IMR-90 (cell line): Measurements from ENCODE around the gene CDKN2D. TPM values are rescaled to one million over a fixed set of nuclear protein-coding genes. Genes with fewer than 3 reads are reported as not detected.

ENCODE experiments used
- ATAC-seq: fragments of 200-7000 bp; cut with Tn5 transposase; 2 replicates; pipeline ENCODE4 v1.9.1; 2020; ENCODE audit warnings: low read depth, mild to moderate bottlenecking, moderate library complexity
- BruUV-seq: library from RNA; stranded (reverse); fragments of 400-500 nt; replicated peaks from 2 replicates; lab custom pipeline; 2021; lab: Mats Ljungman, UMichigan
- CTCF ChIA-PET: fragments of 300-600 bp; formaldehyde crosslinking; extraction: SDS; loops from one replicate; lab custom pipeline; 2021; ENCODE audit warnings: antibody characterized with exemption; lab: Yijun Ruan, JAX
- POLR2A ChIA-PET: fragments of 300-600 bp; sonication (Branson Sonifier 250); formaldehyde crosslinking; loops from one replicate; lab custom pipeline; 2022; ENCODE audit warnings: antibody characterized with exemption; ENCODE audit not compliant: unreplicated experiment; lab: Charles Lee
- DNase-seq: peaks from one replicate; pipeline ENCODE4 v3.0.0; 2013
- H2AFZ ChIP-seq: replicated peaks from 2 replicates; pipeline ENCODE3; 2013; ENCODE audit warnings: low read length, mild to moderate bottlenecking; ENCODE audit not compliant: poor library complexity
- H2AK5ac ChIP-seq: 2 replicates; pipeline ENCODE4 v1.6.1; 2013; ENCODE audit warnings: low read depth, low read length, inconsistent platforms
- H2AK9ac ChIP-seq: replicated peaks from 2 replicates; pipeline ENCODE3; 2013; ENCODE audit warnings: mild to moderate bottlenecking, low read depth, low read length, moderate library complexity; ENCODE audit not compliant: poor library complexity
- H2BK120ac ChIP-seq: 2 replicates; pipeline ENCODE4 v1.6.1; 2013; ENCODE audit warnings: low read depth, low read length, inconsistent platforms
- H2BK15ac ChIP-seq: 3 replicates; pipeline ENCODE4 v1.6.1; 2013; ENCODE audit warnings: low read depth, low read length, inconsistent platforms
- H2BK20ac ChIP-seq: 2 replicates; pipeline ENCODE4 v1.6.1; 2013; ENCODE audit warnings: low read depth, mild to moderate bottlenecking, inconsistent platforms, low read length, moderate library complexity
- H2BK5ac ChIP-seq: 2 replicates; pipeline ENCODE4 v1.6.1; 2013; ENCODE audit warnings: mild to moderate bottlenecking, low read depth, low read length, inconsistent platforms; ENCODE audit not compliant: poor library complexity, severe bottlenecking
- H3K14ac ChIP-seq: replicated peaks from 2 replicates; pipeline ENCODE4 v1.6.1; 2013; ENCODE audit warnings: low read depth, low read length, inconsistent platforms
- H3K18ac ChIP-seq: 2 replicates; pipeline ENCODE4 v1.6.1; 2013; ENCODE audit warnings: low read depth, low read length, control low read depth
- H3K23ac ChIP-seq: 2 replicates; pipeline ENCODE4 v1.6.1; 2013; ENCODE audit warnings: low read depth, low read length, inconsistent platforms
- H3K27ac ChIP-seq: 2 replicates; pipeline ENCODE4 v1.5.1; 2013; ENCODE audit warnings: mild to moderate bottlenecking, control low read depth, low read length; ENCODE audit not compliant: insufficient read depth
- H3K27me3 ChIP-seq: 2 replicates; pipeline ENCODE4 v1.6.1; 2013; ENCODE audit warnings: low read length; ENCODE audit not compliant: control insufficient read depth, insufficient read depth
- H3K36me3 ChIP-seq: 2 replicates; pipeline ENCODE4 v1.6.1; 2013; ENCODE audit warnings: low read length, mixed read lengths; ENCODE audit not compliant: control insufficient read depth, insufficient read depth
- H3K4ac ChIP-seq: 2 replicates; pipeline ENCODE4 v1.6.1; 2013; ENCODE audit warnings: low read depth, low read length, inconsistent platforms
- H3K4me1 ChIP-seq: 2 replicates; pipeline ENCODE4 v1.6.1; 2013; ENCODE audit warnings: low read length, mixed read lengths; ENCODE audit not compliant: control insufficient read depth, insufficient read depth
- H3K4me2 ChIP-seq: 2 replicates; pipeline ENCODE4 v1.6.1; 2013; ENCODE audit warnings: low read depth, mild to moderate bottlenecking, control low read depth, low read length, moderate library complexity
- H3K4me3 ChIP-seq: 2 replicates; pipeline ENCODE4 v1.5.1; 2013; ENCODE audit warnings: low read depth, mild to moderate bottlenecking, control low read depth, low read length, moderate library complexity; ENCODE audit not compliant: insufficient read depth
- H3K56ac ChIP-seq: 2 replicates; pipeline ENCODE4 v1.6.1; 2013; ENCODE audit warnings: low read length, inconsistent platforms; ENCODE audit not compliant: insufficient read depth; ENCODE audit errors: extremely low read depth
- H3K79me1 ChIP-seq, 2 experiments: 2 replicates each; pipeline ENCODE4 v1.6.1; 2013; ENCODE audit warnings: low read length in 2 of 2, inconsistent platforms in 1 of 2, low read depth in 1 of 2
- H3K9ac ChIP-seq: 2 replicates; pipeline ENCODE4 v1.6.1; 2013; ENCODE audit warnings: low read depth, low read length, control low read depth
- H3K9me1 ChIP-seq: 2 replicates; pipeline ENCODE4 v1.6.1; 2013; ENCODE audit warnings: low read length, inconsistent platforms; ENCODE audit not compliant: insufficient read depth
- H3K9me3 ChIP-seq: 2 replicates; pipeline ENCODE4 v1.6.1; 2013; ENCODE audit warnings: low read length; ENCODE audit not compliant: control insufficient read depth, insufficient read depth
- H4K20me1 ChIP-seq: 2 replicates; pipeline ENCODE4 v1.6.1; 2013; ENCODE audit warnings: low read length, inconsistent platforms; ENCODE audit not compliant: insufficient read depth
- H4K5ac ChIP-seq: 2 replicates; pipeline ENCODE4 v1.6.1; 2013; ENCODE audit warnings: mild to moderate bottlenecking, low read depth, low read length, control low read depth
- H4K8ac ChIP-seq, 2 experiments: 2 replicates each; pipeline ENCODE4 v1.6.1; 2013; ENCODE audit warnings: low read depth in 2 of 2, low read length in 2 of 2, control low read depth in 1 of 2, inconsistent platforms in 1 of 2
- H4K91ac ChIP-seq: 2 replicates; pipeline ENCODE4 v1.6.1; 2013; ENCODE audit warnings: low read depth, low read length, inconsistent platforms; ENCODE audit not compliant: insufficient read depth
- CHD1 ChIP-seq: IDR thresholded peaks from 2 replicates; pipeline ENCODE4 v1.6.1; 2012; ENCODE audit warnings: low read depth, low read length, improper control_type of control experiment
- FOS ChIP-seq: fragments of 150-350 bp; IDR thresholded peaks from 2 replicates; pipeline ENCODE4 v1.6.1; 2016; ENCODE audit warnings: low read depth, low read length
- MAFK ChIP-seq: IDR thresholded peaks from 2 replicates; pipeline ENCODE4 v1.6.1; 2012; ENCODE audit warnings: low read depth, low read length, improper control_type of control experiment
- MXI1 ChIP-seq: IDR thresholded peaks from 2 replicates; pipeline ENCODE4 v1.6.1; 2012; ENCODE audit warnings: low read depth, mild to moderate bottlenecking, low read length, moderate library complexity, borderline replicate concordance
- NFE2L2 ChIP-seq: fragments of 150-350 bp; IDR thresholded peaks from 2 replicates; pipeline ENCODE4 v1.6.1; 2016; ENCODE audit warnings: low read depth, mild to moderate bottlenecking, low read length
- POLR2A ChIP-seq: IDR thresholded peaks from 2 replicates; pipeline ENCODE4 v1.6.1; 2012; ENCODE audit warnings: mild to moderate bottlenecking, low read depth, low read length
- RAD21 ChIP-seq: IDR thresholded peaks from 2 replicates; pipeline ENCODE4 v1.6.1; 2012; ENCODE audit warnings: low read length, improper control_type of control experiment
- RFX5 ChIP-seq: IDR thresholded peaks from 2 replicates; pipeline ENCODE4 v1.8.0; 2012; ENCODE audit warnings: low read depth, mild to moderate bottlenecking, low read length, moderate library complexity
- SMC3 ChIP-seq: fragments of 150-350 bp; IDR thresholded peaks from 2 replicates; pipeline ENCODE4 v1.6.1; 2016; ENCODE audit warnings: low read depth, mild to moderate bottlenecking, antibody characterized with exemption, low read length, moderate library complexity
- WGBS, 2 experiments: methylation state at CpG; one replicate each; pipeline versions ENCODE4 v1.1.5 to v1.1.7; 2013; ENCODE audit warnings: missing lambda C conversion rate in 2 of 2; ENCODE audit not compliant: insufficient read length in 1 of 2; ENCODE audit errors: extremely low coverage in 2 of 2; 5-methylcytosine and 5-hydroxymethylcytosine counted together
- dilution Hi-C: fragments of 300-500 bp; cut with HindIII; formaldehyde crosslinking; loops from one replicate; pipeline ENCODE4 v1.14.3; 2018; ENCODE audit warnings: low sequenced_read_pairs; ENCODE audit not compliant: unreplicated experiment
- in situ Hi-C: fragments of 300-500 bp; cut with MboI; formaldehyde crosslinking; loops from 3 replicates; pipeline ENCODE4 v1.14.3; 2019; ENCODE audit warnings: low sequenced_read_pairs, inconsistent platforms, mixed read lengths
- intact Hi-C: fragments of 100-400 bp; cut with micrococcal nuclease; formaldehyde crosslinking; loops from 2 replicates; pipeline ENCODE4 v1.10.0; 2022
- polyA plus RNA-seq, 3 experiments: library from polyadenylated mRNA; depleted of rRNA; stranded (reverse); fragments of >200 nt; gene quantifications; 2 replicates each; pipeline ENCODE4 v1.2.3, GENCODE V29; 2012; ENCODE audit warnings: low replicate concordance in 1 of 3
- total RNA-seq: library from RNA; depleted of rRNA; stranded (reverse); fragments of >200 nt; gene quantifications from 2 replicates; pipeline ENCODE4 v1.2.3, GENCODE V29; 2012
- TF ChIP-seq, protein P1 (sequence below): fragments of 150-350 bp; IDR thresholded peaks from 2 replicates; pipeline ENCODE4 v1.6.1; 2017; ENCODE audit warnings: mild to moderate bottlenecking, antibody characterized with exemption, low read length, low read depth
- TF ChIP-seq, protein P2 (sequence below): conservative IDR thresholded peaks from 2 replicates; pipeline ENCODE4 v1.5.1; 2012; ENCODE audit warnings: mild to moderate bottlenecking, low read depth, low read length, improper control_type of control experiment
- TF ChIP-seq, protein P3 (sequence below): fragments of 150-350 bp; IDR thresholded peaks from 2 replicates; pipeline ENCODE4 v1.6.1; 2016; ENCODE audit warnings: low read depth, mild to moderate bottlenecking, low read length, moderate library complexity, borderline replicate concordance

CDKN2D gene
- total and polyA plus RNA-seq, 2 of the 4 experiments (the other 2 are of a cell fraction) = 3.6 to 8.5 TPM

DNA sequence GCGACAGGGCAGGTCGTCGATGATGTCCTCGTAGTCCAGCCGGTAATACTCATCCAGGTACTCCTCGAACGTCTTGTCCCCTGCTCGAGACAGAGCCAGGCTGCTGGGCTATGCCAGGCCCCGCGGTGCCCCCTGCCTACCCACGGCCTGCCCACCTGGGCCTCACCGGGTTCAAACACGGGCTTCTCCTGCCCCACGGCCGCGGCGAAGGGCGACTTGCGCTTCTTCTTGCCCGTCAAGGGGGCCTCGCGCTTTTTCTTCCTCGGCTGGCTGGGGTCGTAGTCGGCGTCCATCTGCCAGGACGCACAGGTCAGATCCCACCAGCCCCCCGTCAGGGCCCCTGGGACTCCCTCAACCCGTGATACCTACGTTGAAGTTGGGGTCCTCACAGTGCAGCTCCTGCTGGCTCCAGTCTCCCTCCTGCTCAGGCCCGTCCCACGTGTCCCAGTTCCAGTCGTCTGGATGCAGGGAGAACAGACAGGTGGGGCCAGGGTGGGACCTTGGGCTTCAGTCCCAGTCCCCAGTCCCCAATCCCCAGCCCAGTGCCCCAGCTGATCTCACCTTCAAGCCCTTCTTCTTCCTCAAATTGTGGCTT is 11.1 kb downstream of the CDKN2D start (continued):
- TF ChIP-seq, protein P1, sequence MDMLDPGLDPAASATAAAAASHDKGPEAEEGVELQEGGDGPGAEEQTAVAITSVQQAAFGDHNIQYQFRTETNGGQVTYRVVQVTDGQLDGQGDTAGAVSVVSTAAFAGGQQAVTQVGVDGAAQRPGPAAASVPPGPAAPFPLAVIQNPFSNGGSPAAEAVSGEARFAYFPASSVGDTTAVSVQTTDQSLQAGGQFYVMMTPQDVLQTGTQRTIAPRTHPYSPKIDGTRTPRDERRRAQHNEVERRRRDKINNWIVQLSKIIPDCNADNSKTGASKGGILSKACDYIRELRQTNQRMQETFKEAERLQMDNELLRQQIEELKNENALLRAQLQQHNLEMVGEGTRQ = no peak
- no peak for TF ChIP-seq POLR2A

GRCh38 chr19:10555610-10555973 is 13.2 kb downstream of the CDKN2D start:
- Histone ChIP-seq H3K9me3 (no peaks in the 10 kb centered on the region), H2AK5ac (no peak overlapping the region), H3K27ac (no peak overlapping the region), H2AK9ac (no peak overlapping the region), H3K79me1 (no peaks in the 10 kb centered on the region), H4K20me1 (peaks cover 4% of the 10 kb centered on the region; the same call in 1 of the 2 replicates), H2BK15ac (no peak overlapping the region), H3K36me3 (peaks cover 71% of the 10 kb centered on the region), H4K91ac (no peak overlapping the region), H3K4me3 (no peak overlapping the region), H3K23ac (no peak overlapping the region), H3K4me2 (no peak overlapping the region), H3K56ac (no peak overlapping the region), H2BK120ac (no peak overlapping the region), H4K5ac (no peak overlapping the region), H4K8ac (no peak overlapping the region), H3K27me3 (no peaks in the 10 kb centered on the region), H3K14ac (no peak overlapping the region), H3K4ac (no peak overlapping the region), H3K9ac (no peak overlapping the region), H3K18ac (no peak overlapping the region), H3K9me1 (no peaks in the 10 kb centered on the region), H2BK5ac (no peak overlapping the region), H2BK20ac (no peak overlapping the region), H2AFZ (no peak overlapping the region), H3K4me1 (no peaks in the 10 kb centered on the region)
- CTCF ChIA-PET = interaction anchor here (1.1 kb wide), 1 partner anchor 21 kb away, joined by 3 read pairs; no protein-coding TSS in a partner anchor
- POLR2A ChIA-PET = interaction anchor here (0.5 kb wide), 1 partner anchor 8 kb away, joined by 6 read pairs; no protein-coding TSS in a partner anchor
- DNase-seq = no peak
- WGBS, 2 experiments = 100% methylated on average over 1 of the region's 7 CpGs; no CpG with 5 or more reads in 1 of the 2 experiments
- in situ Hi-C loops = no loop called here
- dilution Hi-C loops = no loop called here
- BruUV-seq = no TSS peak
- no peak for ATAC-seq
- intact Hi-C loops = no loop called here
- TF ChIP-seq, protein P2, sequence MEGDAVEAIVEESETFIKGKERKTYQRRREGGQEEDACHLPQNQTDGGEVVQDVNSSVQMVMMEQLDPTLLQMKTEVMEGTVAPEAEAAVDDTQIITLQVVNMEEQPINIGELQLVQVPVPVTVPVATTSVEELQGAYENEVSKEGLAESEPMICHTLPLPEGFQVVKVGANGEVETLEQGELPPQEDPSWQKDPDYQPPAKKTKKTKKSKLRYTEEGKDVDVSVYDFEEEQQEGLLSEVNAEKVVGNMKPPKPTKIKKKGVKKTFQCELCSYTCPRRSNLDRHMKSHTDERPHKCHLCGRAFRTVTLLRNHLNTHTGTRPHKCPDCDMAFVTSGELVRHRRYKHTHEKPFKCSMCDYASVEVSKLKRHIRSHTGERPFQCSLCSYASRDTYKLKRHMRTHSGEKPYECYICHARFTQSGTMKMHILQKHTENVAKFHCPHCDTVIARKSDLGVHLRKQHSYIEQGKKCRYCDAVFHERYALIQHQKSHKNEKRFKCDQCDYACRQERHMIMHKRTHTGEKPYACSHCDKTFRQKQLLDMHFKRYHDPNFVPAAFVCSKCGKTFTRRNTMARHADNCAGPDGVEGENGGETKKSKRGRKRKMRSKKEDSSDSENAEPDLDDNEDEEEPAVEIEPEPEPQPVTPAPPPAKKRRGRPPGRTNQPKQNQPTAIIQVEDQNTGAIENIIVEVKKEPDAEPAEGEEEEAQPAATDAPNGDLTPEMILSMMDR = no peak
- TF ChIP-seq CHD1 (no peak), RAD21 (no peak), SMC3 (no peak), NFE2L2 (no peak), RFX5 (no peak), MAFK (no peak), MXI1 (no peak), FOS (no peak), POLR2A (no peak)
- TF ChIP-seq, protein P1 = no peak
- TF ChIP-seq, protein P3, sequence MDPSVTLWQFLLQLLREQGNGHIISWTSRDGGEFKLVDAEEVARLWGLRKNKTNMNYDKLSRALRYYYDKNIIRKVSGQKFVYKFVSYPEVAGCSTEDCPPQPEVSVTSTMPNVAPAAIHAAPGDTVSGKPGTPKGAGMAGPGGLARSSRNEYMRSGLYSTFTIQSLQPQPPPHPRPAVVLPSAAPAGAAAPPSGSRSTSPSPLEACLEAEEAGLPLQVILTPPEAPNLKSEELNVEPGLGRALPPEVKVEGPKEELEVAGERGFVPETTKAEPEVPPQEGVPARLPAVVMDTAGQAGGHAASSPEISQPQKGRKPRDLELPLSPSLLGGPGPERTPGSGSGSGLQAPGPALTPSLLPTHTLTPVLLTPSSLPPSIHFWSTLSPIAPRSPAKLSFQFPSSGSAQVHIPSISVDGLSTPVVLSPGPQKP = no peak
